GM19463 (cell line): ENCODE data around the gene COL4A5.
"Not testable (repeated sequence)": the region's sequence is repeated elsewhere in the genome, so short reads cannot be mapped to it uniquely, and the experiment has no call there.

Experiments used
- ATAC-seq: cut with Tn5 transposase; IDR thresholded peaks from one replicate; pipeline ENCODE4 v1.9.1; 2021; ENCODE audit warnings: mild to moderate bottlenecking, moderate library complexity; ENCODE audit not compliant: unreplicated experiment

Gene COL4A5

DNA sequence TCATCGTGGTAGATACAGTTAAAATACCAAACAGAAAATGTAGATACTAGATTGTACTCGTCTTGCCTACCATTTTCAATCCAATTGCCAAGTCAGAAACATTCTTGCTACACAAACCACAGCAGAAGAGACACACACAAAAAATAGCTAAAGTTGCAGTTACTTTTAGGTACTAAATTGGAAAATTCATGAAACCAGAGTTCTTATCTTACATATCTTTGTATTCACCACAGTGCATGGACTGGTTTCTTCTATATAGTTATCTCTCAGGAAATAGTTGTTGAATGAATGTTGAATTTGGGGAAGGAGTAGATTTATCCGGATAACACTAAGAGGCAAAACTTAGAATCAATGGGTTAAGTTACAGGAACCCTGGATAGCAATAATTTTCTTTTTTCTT lies 14.2 kb downstream of the COL4A5 start:
- ATAC-seq = no peak

DNA sequence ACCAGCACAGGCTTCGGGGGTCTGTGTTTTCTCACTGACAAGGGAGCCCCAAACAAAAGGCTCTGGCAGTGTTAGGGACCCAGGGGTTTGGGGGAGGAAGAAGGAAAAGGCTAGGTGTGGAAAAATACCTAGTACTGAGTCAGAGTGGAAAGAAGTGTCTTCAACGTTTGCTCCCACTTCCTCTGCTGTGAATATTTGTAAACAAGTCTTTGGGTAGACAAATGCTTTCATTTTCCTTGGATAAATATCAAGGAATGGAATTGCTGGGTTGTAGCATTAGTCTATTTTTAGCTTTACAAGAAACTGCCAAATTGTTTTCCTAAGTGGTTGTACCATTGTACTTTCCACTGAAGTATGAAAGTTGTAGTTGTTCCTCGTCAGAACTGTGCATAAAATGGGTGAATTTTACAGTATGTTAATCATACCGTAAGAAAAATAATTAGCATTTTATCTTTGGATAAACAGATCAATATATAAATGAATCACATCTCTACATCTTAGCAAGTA lies 17.4 kb downstream of the COL4A5 start:
- ATAC-seq = no peak

DNA sequence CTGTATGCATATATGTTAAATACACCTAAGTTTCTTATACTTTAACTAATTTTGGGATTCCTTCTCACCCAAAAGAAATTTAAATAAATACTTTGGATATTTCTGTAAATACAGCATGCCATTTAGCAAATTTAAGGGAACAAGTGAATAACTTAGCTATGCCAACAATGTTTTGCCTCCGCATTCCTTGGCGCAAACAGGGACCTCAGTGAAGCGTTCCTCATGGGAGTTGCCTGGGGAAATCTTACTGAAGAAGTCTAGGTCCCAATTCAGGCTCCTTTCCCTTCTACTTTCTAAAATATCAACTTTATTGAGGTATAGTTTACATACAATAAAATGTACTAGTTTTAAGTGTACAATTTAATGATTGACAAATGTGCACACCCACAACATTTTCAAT lies 25.0 kb downstream of the COL4A5 start:
- ATAC-seq = no peak

DNA sequence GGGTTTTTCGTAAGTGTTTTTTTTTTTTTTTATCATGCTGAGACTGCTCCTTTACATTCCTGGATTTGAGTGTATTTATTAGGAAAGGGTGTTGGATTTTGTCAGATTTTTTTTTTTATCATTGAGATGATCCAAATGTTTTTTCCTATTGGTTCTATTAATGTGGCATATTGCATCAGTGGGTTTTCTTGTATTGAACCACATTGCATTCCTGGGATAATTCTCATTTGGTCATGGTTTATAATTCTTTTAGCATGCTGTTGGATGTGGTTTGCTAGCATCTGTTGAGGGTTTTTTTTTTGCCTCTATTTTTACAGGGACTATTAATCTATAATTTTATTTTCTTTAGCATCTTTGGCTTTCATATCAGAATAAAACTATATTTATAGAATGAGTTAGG lies 28.8 kb downstream of the COL4A5 start:
- no peak for ATAC-seq

DNA sequence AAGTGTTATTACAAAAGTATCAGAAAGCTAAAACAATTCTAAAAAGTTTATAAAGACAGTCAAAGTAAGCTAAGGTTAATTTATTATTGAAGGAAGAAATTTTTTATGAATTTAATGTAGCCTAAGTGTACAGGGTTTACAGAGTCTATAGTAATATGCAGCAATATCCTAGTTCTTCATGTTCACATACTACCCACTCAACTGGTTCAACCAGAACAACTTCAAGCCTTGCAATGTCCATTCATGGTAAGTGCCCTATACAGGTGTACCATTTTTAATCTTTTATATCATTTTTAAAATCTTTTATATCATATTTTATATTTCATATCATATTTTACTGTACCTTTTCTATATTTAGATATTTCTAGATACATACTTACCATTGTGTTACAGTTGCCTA lies 34.3 kb downstream of the COL4A5 start:
- ATAC-seq = no peak

DNA sequence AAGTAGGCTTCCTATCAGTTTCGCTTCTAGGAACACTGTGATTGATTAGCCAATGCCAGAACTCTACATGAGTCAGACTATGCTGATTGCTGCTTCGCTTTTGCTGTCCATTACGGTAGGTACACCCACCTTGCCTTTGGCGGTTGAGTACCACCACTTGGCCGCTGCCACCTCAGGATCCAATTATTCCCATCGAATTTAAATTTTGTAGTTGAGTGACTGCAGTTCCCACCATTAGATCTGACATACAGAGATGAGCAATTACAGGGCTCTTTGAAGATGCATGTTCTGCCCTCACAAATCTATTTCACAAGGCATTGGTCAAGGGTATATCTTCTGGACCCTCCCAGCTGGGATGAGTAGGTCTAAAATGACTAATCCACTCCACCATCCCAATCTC lies 41.9 kb downstream of the COL4A5 start:
- not testable (repeated sequence) for ATAC-seq

DNA sequence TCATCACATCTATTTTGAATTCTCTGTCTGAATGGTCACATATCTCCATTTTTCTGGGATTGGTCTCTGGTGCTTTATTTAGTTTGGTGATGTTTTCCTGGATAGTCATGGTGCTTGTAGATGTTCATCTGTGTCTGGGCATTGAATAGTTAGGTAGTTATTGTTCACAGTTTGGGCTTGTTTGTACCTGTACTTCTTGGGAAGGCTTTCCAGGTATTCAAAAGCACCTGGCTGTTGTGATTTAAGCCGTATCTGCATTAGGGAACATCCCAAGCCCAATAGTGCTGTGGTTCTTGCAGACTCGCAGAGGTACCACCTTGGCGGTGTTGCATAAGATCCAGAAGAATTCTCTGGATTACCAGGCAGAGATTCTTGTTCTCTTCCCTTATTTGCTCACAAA lies 44.6 kb downstream of the COL4A5 start:
- ATAC-seq = no peak

DNA sequence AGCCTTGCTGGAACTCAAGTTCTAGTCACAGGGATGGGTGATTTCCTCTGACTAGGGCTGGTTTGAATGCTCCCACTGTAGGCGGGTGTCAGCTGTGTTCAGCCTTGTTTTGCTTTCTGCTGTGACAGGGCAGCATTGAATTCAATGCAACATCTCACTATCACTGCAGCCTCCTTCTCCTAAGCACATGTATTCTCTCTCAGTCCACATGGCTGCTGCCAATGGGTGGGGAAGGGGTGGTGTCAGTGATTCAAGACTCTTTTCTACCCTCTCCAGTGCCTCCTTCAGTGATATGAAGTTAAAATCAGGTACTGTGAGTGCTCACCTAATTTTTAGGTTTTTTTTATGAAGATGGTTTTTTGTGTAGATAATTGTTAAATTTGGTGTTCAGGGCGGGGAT lies 46.3 kb downstream of the COL4A5 start:
- no peak for ATAC-seq

DNA sequence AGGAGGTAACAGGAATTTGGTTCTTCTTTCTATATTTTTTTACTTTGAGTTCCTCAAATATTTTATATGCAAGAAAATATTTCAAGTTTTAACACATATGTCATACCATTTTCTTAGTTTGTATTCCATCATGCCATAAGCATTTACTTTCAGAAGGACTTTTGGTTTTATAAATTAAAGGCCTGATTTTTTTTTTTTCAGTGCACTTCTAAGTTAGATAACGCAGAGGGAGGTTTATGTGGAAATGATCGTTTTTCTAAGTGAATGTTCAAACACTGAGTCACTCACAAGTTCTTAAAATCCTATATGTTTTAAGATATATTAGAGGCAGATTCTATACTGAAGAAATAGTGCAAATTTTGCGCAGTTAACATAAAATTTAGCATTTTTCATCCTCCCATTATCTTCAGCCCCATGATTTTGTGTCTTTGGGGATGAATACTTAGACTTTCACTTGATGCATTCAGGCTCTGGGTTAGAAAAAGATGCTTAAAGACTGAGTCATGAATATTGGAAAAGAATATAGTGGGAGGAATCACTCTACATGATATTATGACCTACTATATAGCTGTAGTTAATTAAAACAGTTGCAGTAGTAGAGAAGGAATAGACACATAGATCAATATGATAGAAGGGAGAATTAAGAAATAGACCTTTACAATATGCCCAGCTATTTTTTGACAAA lies 54.9 kb downstream of the COL4A5 start:
- ATAC-seq = no peak

DNA sequence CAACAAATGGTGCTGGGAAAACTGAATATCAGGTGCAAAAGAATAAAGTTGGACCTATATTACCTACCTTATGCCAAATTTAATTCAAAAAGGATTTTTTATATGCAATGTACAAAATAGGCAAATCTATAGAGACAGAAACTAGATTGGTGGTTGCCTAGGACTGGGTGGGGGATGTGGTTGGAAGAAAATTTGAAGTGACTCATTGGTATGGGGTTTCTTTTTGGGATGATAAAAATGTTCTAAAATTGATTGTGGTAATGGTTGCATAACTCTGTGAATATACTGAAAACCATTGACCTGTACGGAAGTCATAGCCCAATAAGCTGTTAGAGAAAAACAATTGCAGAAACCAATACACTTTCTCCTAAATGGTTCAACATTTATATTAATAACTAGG lies 72.1 kb downstream of the COL4A5 start:
- ATAC-seq = no peak

DNA sequence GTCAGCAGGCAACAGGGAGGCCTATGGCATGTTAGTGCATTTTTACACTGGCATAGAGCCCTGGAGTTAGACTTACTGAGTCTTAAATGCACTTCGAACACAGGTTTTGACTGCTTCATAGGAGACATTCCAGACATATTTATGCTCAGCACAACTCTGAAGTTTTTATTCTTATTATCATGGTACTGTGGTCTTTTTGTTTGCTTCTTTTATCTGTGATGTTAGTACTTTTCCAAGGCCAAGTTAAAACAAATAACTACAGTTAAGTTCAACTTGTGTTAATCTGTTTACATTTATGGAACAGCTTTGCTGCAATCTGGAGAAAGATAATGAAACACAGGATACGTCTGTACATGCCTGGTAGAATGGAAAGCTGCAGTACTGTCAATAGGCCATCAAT lies 76.5 kb downstream of the COL4A5 start:
- no peak for ATAC-seq

DNA sequence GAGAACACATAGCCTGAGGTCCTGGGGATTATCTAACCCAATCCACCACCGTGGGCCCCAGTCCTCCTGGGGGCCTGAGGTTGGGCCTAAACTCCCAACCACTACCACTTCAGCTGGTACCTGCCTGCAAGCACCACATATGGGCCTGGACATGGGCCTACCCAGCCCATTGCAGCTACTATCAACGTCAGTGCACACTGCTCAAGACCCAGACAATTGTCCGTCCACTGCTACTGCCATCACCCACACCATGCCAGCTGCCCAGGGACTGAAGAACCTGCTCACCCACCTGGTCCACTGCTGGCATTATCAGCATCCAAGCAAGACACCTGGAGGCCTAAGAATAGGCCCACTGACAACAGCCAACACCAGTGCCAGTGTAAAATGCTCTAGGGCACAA lies 88.1 kb downstream of the COL4A5 start:
- ATAC-seq = no peak

DNA sequence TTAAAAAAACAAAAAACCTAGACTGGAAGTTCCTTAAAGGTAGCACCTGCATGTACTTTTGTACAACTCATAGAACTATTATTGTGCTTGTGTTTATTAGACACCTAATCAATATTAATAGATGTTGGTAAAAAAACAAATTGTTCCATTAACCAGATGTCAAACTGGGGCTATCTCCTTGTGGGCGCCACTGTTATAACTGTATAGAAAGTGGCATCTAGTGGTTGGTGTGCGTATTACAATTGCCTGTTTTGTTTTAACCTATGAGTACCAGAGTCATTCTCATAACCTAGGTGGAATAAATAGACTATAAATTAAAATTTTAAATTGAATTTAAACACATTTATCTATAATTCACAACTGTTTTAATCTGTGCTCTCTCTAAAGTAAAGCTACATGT lies 97.4 kb downstream of the COL4A5 start:
- peak; percentile 92 for ATAC-seq

DNA sequence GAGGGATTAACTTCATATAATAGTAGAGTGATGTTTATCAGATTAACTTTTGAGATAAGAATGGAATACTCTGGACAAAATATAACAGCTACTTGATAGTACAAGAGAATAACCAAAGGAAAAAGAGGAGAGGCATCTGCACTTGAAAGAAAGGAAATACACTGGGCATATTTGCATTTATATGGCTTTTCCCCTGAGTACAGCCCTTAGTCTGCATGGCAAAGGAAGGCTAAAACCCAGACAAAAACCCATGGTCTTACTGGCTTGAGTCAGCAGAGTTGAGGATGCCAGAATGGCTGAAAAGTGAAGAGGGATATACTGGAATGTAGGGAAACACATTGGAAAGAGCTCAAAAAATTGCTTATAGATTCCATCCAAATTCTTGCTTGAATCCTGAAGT lies 101.6 kb downstream of the COL4A5 start:
- no peak for ATAC-seq

DNA sequence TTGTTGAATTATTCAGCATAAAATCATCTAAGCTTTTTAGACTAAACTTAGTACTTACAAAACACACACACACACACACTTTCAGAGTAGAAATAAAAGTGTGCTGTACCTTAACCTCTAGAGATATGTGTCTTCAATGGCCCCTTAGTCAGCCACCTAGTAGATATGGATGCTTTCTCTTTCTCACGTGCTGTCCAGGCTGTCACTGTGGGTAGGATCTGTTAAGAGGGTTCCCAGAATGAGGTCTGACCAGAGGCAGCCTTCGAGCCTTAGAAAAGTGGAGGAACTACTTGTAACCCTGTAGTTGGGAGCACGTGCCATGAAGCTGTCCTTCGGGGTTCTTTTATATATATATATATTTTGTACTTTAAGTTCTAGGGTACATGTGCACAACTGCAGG lies 117.9 kb downstream of the COL4A5 start:
- no peak for ATAC-seq

DNA sequence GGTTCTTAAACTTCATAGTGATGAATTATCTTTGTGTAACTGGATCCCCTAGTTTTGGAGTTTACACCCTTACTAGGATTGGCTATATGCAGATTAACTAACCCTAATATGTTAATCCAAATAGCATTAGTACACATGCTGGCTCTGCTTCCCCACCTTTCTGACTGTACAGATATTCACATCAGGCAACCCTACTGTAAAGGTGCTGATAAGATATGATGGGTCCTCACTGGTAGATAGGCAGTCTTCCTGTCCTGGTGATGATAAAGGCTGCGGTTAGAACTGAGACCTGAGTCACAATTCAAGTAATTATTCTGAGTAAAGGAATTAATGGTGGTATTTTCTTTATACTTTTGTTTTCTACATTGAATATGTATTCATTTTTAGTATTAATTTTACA lies 118.6 kb downstream of the COL4A5 start:
- ATAC-seq = no peak

DNA sequence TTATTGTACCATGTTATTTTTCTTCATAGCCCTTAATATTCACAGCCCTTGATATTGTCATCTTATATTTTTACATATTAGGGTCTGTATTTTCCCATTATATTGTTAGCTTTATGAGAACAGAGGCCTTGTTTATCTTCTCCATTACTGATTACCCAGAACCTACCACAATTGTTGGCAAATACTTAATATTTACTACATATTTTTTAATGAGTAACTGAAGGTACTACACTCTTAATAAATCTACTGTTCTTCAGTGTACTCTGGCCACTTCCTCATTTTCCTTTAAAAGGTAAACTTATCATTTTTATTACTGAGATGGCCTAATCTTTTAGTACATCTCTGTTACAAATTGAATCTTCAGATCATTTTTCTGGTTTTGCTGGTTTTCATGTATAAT lies 133.5 kb downstream of the COL4A5 start:
- no peak for ATAC-seq

DNA sequence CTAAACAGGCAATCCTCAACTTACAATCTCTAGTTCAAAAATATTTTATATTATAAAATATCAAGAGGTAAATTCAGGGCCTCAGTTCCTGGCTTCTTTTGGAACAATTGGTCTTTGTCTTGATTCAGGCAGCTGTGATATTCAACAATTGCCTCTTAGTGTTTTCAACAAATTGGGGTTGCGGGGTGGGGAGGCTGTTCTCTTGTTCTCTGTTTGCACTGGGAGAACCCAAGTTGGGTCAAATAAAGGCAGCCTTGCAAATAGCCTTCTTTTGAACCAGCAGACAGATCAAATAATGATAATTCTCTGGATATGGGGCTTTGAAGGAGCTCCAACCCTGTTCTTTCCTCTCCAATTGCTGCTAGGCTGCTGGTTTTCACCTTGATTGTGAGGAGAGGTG lies 142.5 kb downstream of the COL4A5 start:
- ATAC-seq = no peak

DNA sequence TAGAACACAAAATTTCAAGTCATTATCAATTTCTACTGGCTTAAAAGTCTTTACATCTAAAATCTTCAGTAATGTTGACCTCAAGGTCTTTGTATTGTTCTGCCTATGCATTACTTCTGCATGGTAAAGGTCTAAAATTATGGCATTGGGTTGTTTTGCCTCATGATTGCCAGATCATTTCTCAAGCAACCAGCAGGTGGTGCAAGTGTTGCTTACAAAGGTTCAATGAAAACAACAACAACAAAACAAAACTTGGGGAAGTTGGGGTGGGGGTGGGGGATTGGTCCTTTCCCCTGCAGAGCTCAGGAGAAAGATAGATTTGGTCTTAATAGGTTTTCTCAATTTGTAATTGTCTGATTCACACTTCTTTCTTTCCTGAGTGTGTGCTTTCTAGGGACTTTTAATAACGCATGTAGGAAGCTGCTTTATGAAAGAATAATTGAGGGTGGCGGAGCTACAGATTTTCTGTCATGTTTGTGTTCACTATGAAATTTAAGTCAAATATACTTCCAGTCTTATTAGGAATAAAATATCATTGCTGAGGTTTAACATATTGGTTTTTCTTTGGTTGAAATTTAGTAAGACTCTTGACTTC lies 145.1 kb downstream of the COL4A5 start:
- no peak for ATAC-seq

DNA sequence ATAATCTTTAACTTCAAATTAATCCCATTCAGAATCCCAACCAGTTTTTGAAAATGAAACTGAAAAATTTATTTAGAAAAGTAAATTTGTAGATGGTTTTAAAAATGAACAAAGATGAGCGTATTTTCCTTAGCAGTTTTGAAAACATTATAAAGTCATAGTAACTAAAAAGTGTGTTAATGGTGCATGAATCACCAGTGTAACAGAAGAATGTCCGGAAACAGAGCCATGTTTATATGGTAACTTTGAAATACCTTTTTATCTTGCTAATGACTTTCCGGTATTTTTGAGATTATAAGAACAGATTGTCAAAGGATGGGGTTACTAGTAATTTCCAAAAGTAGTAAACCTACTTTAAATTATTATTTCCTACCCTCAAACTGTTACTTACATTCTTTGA lies 150.9 kb downstream of the COL4A5 start:
- no peak for ATAC-seq

DNA sequence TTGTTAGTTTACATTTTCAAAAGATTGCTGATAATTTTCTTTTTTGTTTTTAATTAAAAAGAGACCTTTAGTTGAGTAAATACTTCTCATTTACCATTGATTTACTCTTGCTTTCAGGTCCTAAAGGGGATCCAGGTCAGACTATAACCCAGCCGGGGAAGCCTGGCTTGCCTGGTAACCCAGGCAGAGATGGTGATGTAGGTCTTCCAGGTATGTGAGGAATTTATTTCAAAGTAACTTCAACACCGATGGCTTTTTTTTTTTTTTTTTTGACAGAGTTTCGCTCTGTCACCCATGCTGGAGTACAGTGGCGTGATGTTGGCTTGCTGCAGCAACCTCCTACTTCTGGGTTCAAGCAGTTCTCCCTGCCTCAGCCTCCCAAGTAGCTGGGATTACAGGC lies 161.6 kb downstream of the COL4A5 start:
- no peak for ATAC-seq

DNA sequence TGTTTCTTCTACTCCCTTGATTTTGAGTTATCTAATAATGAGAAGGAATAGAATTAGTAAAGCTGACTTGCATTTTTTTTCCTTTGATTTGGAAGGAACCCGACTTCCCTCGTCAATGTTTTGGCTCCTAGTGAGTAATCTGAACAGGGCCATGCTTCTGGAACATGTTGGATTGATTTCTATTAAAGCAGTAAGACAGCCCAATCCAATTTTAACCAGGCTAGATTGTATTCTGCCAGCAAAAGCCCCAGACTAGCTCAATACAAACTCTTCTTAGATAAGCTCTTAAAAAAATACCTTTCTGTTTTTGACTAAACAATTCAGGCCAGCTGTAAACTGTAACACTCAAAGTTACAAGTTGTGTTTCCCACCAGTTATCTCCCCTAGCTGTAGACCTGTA lies 170.5 kb downstream of the COL4A5 start:
- ATAC-seq = no peak

DNA sequence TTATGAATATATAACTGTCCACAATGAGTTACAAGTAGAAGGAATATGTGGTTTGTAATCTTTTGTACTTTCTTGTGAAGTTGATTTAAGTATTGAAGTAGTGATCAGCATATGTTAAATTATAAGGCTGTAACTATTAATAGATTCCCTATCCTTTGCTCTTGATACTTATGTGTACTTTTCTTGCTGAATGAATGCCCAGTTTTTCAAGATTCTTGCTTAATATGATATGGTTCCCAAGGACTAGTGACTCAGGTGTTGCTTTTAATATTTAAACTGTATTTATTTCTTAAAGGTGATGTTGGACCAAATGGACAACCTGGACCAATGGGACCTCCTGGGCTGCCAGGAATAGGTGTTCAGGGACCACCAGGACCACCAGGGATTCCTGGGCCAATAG lies 175.0 kb downstream of the COL4A5 start:
- ATAC-seq = no peak
